HG02943 (cell line): ENCODE results near the gene SLC22A31.
A peak's percentile ranks its signal among the peaks of the same experiment; 100 is the strongest.

Source experiments
- ATAC-seq: cut with Tn5 transposase; IDR thresholded peaks from one replicate; pipeline ENCODE4 v1.9.1; 2021; ENCODE audit warnings: mild to moderate bottlenecking, low read depth, moderate library complexity; ENCODE audit not compliant: unreplicated experiment

Gene SLC22A31

GRCh38 chr16:89183975-89184676 lies 16.2 kb downstream of the SLC22A31 start:
- ATAC-seq: no peak

- ATAC-seq: no peak
Observed at GRCh38 chr16:89183463-89183862, 16.9 kb downstream of the SLC22A31 start.

GRCh38 chr16:89179656-89180315 lies 20.6 kb downstream of the SLC22A31 start:
- no peak for ATAC-seq

- no peak for ATAC-seq
Observed at GRCh38 chr16:89179148-89179484, 21.2 kb downstream of the SLC22A31 start.

GRCh38 chr16:89178453-89179147 lies 21.7 kb downstream of the SLC22A31 start:
- ATAC-seq: no peak

GRCh38 chr16:89177501-89177900 lies 22.8 kb downstream of the SLC22A31 start:
- ATAC-seq: no peak

GRCh38 chr16:89176717-89177116 lies 23.6 kb downstream of the SLC22A31 start:
- ATAC-seq: no peak

GRCh38 chr16:89176147-89176690 lies 24.1 kb downstream of the SLC22A31 start:
- ATAC-seq: no peak

GRCh38 chr16:89175280-89176146 lies 24.8 kb downstream of the SLC22A31 start:
- no peak for ATAC-seq

GRCh38 chr16:89174877-89175276 lies 25.5 kb downstream of the SLC22A31 start:
- no peak for ATAC-seq

- ATAC-seq: no peak
Observed at GRCh38 chr16:89174055-89174827, 26.1 kb downstream of the SLC22A31 start.

GRCh38 chr16:89173174-89173921 lies 27.0 kb downstream of the SLC22A31 start:
- no peak for ATAC-seq

- no peak for ATAC-seq
Observed at GRCh38 chr16:89172528-89173173, 27.7 kb downstream of the SLC22A31 start.

GRCh38 chr16:89172171-89172527 lies 28.2 kb downstream of the SLC22A31 start:
- no peak for ATAC-seq

GRCh38 chr16:89171216-89172170 lies 28.8 kb downstream of the SLC22A31 start, which contains the start of gene CDH15:
Gene CDH15 (plus strand): TSS chr16:89171748. CDS start chr16:89171832, 84 bp downstream.
- ATAC-seq: peak; percentile 53

GRCh38 chr16:89170346-89171215 lies 29.8 kb downstream of the SLC22A31 start:
- ATAC-seq: no peak
